GM12892 (cell line): Measurements from ENCODE around the gene IHH.

Source experiments
- POLR2A ChIP-seq: IDR thresholded peaks from 2 replicates; pipeline ENCODE4 v1.6.1; 2011; ENCODE audit warnings: low read depth, low read length, control low read depth
- POLR2AphosphoS5 ChIP-seq: IDR thresholded peaks from 2 replicates; pipeline ENCODE4 v1.6.1; 2011; ENCODE audit warnings: low read depth, low read length, control low read depth

DNA sequence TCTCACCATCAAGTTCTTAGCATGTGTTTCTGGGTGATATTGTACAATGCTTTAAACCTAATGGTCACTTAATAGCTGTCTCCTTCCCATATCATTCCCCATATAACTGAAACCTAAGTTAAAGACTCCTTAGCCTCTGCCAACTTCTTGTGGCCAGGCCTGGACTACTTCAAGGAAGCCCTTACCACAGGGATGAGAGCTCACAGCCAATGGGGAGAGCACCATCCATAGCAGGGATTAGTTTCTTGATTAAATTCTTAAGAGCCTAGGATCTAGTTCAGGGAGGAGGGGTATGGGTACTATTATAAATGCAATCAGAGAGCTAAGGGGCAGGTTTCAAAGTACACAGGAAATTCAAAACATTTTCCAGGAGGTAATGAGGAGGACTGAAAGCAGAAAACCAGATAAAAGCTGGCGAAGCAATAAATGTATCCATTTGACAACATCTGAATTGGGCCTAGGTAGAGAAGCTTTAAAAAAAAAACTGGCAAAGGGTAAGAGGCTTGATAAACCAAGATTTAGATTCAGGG lies 34.8 kb upstream of the IHH start:
- TF ChIP-seq POLR2A (no peak), POLR2AphosphoS5 (no peak)
